Stimulated activated naive B cell treated with anti-CD40 and anti-IgM and Interleukin-4, amounts not matched to agents 10 μg/mL and 1 μg/mL and 100 μg/mL, for 72 hours (primary cell): ENCODE results near the gene RSRC1.
"Not testable (repeated sequence)": the region's sequence is repeated elsewhere in the genome, so short reads cannot be mapped to it uniquely, and the experiment has no call there.

Experiments
- ATAC-seq, 2 donors: fragments of 150-1000 bp; cut with Tn5 transposase; replicated peaks; 2 replicates each; pipeline ENCODE4 v1.10.0; 2021; ENCODE audit warnings: moderate library complexity in 1 of 2
- DNase-seq: peaks from one replicate; pipeline ENCODE4 v3.0.0; 2021
- H3K27ac Mint-ChIP-seq: one replicate; pipeline ENCODE4 v1.8.0; 2022; ENCODE audit warnings: mild to moderate bottlenecking, mixed read lengths
- H3K27me3 Mint-ChIP-seq, 2 donors: one replicate each; pipeline ENCODE4 v1.8.0; 2022; ENCODE audit warnings: mixed read lengths in 2 of 2
- H3K36me3 Mint-ChIP-seq, 2 donors: one replicate each; pipeline ENCODE4 v1.8.0; 2022; ENCODE audit warnings: mixed read lengths in 2 of 2, mild to moderate bottlenecking in 1 of 2
- H3K4me1 Mint-ChIP-seq, 2 donors: one replicate each; pipeline ENCODE4 v1.8.0; 2022; ENCODE audit warnings: mixed read lengths in 2 of 2, mild to moderate bottlenecking in 1 of 2
- H3K4me3 Mint-ChIP-seq, 2 donors: one replicate each; pipeline ENCODE4 v1.8.0; 2022; ENCODE audit warnings: mild to moderate bottlenecking in 2 of 2, mixed read lengths in 2 of 2, moderate library complexity in 1 of 2
- H3K9me3 Mint-ChIP-seq, 2 donors: one replicate each; pipeline ENCODE4 v1.8.0; 2022; ENCODE audit warnings: mixed read lengths in 2 of 2, mild to moderate bottlenecking in 1 of 2

The RSRC1 gene

GRCh38 chr3:158109804-158110657 is at the start of gene RSRC1:
RSRC1 (plus strand) TSS chr3:158110089; CDS start chr3:158122105, 12,016 bp downstream.
- Mint-ChIP-seq H3K27me3 (peaks cover 24 to 25% of the 10 kb centered on the region in 2 donors), H3K9me3 (peaks cover 4 to 8% of the 10 kb centered on the region in 2 donors), H3K4me1 (peaks cover 35 to 56% of the 10 kb centered on the region in 2 donors), H3K27ac (peak within 1 kb of the TSS; percentile 94), H3K4me3 (peak within 1 kb of the TSS; percentile 94 to 96), H3K36me3 (peaks cover 15 to 28% of the 10 kb centered on the region in 2 donors)
- peak; percentile 77 for DNase-seq
- ATAC-seq: peak; percentile 91 to 92

- not testable (repeated sequence) for H3K9me3 Mint-ChIP-seq, H3K4me3 Mint-ChIP-seq, ATAC-seq, H3K4me1 Mint-ChIP-seq, DNase-seq, H3K36me3 Mint-ChIP-seq, H3K27ac Mint-ChIP-seq
- peaks cover 15 to 30% of the 10 kb centered on the region in 2 donors for H3K27me3 Mint-ChIP-seq
Observed at GRCh38 chr3:158065574-158065973, 44.3 kb upstream of the RSRC1 start.

DNA sequence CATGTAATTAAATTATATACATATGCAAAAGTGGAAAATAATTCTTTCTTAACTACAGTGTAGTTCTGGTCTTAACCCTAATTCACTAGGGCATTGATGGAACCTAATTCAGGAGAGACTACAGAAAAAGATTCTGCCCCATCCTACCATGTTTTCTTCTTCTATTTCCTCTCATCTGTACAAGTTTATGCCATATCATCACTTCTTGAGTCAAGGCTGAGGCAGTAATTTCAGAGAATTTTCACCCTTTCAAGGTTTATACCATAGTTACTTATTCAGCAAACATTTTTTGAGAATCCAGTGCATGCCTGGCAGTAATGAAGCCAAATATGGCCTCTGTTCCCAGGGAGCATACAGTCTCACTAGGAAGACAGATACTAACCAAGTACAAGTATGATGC is 37.1 kb upstream of the RSRC1 start:
- Mint-ChIP-seq H3K9me3 (no peaks in the 10 kb centered on the region), H3K27me3 (peaks cover 0 to 20% of the 10 kb centered on the region in 2 donors), H3K36me3 (no peaks in the 10 kb centered on the region), H3K27ac (no peak overlapping the region), H3K4me1 (no peaks in the 10 kb centered on the region), H3K4me3 (no peak overlapping the region)
- DNase-seq: no peak
- no peak for ATAC-seq

DNA sequence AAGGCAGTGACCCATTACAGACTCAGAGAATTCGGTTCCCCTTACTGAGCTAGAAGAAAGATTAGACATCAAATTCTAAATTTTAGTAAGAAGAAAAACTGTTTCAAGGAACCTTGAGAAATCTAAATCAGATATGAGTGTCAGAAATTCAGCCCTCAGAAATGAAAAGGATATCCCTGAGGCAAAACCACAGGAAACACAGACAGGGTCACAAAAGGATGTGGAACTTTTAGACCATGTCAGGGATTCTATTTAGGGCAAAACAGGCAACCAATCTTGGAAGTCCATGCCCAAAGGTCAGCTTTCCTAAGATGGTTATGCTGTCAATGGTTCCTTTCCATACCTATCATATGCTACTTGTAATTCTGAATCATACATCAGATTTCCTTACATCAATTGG is 35.3 kb upstream of the RSRC1 start:
- H3K4me3 Mint-ChIP-seq: no peak overlapping the region
- H3K9me3 Mint-ChIP-seq: no peaks in the 10 kb centered on the region
- no peaks in the 10 kb centered on the region for H3K4me1 Mint-ChIP-seq
- ATAC-seq (no peak), DNase-seq (no peak)
- H3K36me3 Mint-ChIP-seq: no peaks in the 10 kb centered on the region
- no peak overlapping the region for H3K27ac Mint-ChIP-seq
- peaks cover 0 to 20% of the 10 kb centered on the region in 2 donors for H3K27me3 Mint-ChIP-seq

DNA sequence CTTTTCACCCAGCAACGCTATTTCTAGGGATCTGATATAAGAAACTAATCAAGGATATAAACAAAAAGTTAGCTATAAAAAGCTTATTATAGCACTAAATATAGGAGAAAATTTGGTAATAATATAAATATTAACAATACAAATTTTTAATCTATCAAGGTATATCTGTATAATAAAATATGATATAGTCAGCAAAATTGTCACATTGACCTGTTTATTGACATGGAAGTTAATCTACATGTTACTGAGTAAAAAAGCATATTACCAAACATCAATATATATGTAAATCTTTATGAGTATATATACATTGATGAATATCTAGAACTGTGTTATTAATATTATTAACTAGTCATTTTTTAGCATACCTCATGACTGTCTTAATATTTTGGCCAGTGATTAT is 30.3 kb upstream of the RSRC1 start:
- no peaks in the 10 kb centered on the region for H3K36me3 Mint-ChIP-seq
- H3K9me3 Mint-ChIP-seq: no peaks in the 10 kb centered on the region
- no peak for ATAC-seq
- H3K4me3 Mint-ChIP-seq: no peak overlapping the region
- no peak for DNase-seq
- no peaks in the 10 kb centered on the region for H3K4me1 Mint-ChIP-seq
- H3K27me3 Mint-ChIP-seq: peaks cover 3 to 6% of the 10 kb centered on the region in 2 donors
- no peak overlapping the region for H3K27ac Mint-ChIP-seq

- ATAC-seq: no peak
- Mint-ChIP-seq H3K36me3 (no peaks in the 10 kb centered on the region), H3K4me3 (no peak overlapping the region), H3K4me1 (no peaks in the 10 kb centered on the region), H3K27me3 (peaks cover 28 to 32% of the 10 kb centered on the region in 2 donors), H3K9me3 (no peaks in the 10 kb centered on the region), H3K27ac (no peak overlapping the region)
- no peak for DNase-seq
Observed at GRCh38 chr3:158084651-158085050, 25.2 kb upstream of the RSRC1 start.

DNA sequence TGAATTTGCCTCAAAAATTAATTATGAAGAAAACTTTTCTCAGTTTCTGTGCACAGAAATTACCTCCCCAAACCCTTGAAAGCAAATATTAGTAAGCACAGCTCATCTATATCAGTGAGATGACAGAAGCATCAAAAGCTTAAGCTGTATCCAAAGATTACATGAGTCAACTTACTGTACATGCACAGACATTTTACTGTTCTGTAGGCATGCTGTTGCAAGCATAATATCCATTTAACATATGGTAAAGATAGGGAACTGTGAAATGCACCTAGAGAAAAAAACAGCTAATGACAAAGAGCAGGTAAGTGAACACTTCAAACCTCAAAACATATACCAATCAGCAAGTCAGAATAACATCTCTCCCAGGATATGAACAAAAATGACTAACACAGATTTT is 24.5 kb upstream of the RSRC1 start:
- Mint-ChIP-seq H3K27me3 (peaks cover 32 to 39% of the 10 kb centered on the region in 2 donors), H3K36me3 (no peaks in the 10 kb centered on the region), H3K9me3 (no peaks in the 10 kb centered on the region), H3K4me1 (no peaks in the 10 kb centered on the region), H3K4me3 (no peak overlapping the region), H3K27ac (no peak overlapping the region)
- no peak for DNase-seq
- ATAC-seq: no peak

DNA sequence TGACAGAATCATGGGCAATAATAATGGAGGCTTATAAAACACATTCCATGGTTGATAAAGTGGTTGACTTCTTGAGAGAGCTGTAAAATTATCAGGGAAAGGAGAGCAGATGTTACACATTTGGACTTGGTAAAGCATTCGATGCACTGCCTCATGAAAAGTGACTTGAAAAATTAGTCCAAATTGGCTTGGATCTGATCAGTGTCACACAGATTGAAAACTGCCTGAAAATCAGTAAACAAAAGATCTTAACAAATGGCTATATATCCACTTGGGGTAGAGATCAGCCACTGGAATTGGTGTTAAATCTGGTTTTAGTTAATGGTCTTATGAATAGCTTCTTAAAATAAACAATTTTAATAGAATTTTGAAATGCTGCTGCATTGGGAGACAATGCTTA is 24.0 kb upstream of the RSRC1 start:
- Mint-ChIP-seq H3K9me3 (no peaks in the 10 kb centered on the region), H3K4me1 (no peaks in the 10 kb centered on the region), H3K27me3 (peaks cover 34 to 45% of the 10 kb centered on the region in 2 donors), H3K27ac (no peak overlapping the region), H3K36me3 (no peaks in the 10 kb centered on the region), H3K4me3 (no peak overlapping the region)
- DNase-seq: no peak
- ATAC-seq: no peak

DNA sequence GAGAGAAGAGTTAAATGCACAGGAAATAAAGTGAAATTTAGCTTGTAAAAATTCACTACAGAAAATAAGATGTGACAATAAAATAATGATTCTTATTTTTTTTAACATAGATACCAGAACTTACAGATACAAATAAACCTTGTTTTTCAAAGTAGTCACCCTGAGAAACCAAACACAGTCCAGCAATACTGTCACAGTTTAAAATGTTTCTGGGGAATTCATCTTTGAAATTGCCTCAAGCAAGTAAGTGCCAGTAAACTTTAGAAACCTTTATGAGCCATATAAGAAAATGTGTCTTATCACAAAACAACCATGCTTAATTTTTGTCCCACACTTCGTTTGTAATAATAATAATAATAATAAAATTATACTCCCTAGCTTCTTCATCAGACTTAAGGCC is 23.5 kb upstream of the RSRC1 start:
- no peak for DNase-seq
- Mint-ChIP-seq H3K36me3 (no peaks in the 10 kb centered on the region), H3K4me3 (no peak overlapping the region), H3K27ac (no peak overlapping the region), H3K9me3 (no peaks in the 10 kb centered on the region), H3K4me1 (no peaks in the 10 kb centered on the region), H3K27me3 (peaks cover 34 to 45% of the 10 kb centered on the region in 2 donors)
- no peak for ATAC-seq

DNA sequence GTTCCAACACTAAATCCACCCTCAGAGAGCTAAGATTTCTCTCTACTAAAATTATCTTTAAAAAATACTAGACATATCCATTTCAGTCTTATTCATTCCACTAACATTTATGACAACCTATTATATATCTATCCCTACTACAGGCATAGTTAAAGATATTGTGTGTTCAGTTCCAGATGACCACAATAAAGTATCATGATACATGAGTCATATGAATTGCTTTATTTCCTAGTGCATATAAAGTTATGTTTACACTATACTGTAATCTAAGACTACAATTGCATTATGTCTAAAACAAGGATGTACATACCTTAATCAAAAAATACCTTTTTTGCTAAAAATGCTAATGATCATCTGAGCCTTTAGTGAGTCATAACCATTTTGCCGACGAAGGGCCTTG is 23.1 kb upstream of the RSRC1 start:
- no peaks in the 10 kb centered on the region for H3K4me1 Mint-ChIP-seq
- peaks cover 38 to 49% of the 10 kb centered on the region in 2 donors for H3K27me3 Mint-ChIP-seq
- DNase-seq (no peak), ATAC-seq (no peak)
- no peak overlapping the region for H3K4me3 Mint-ChIP-seq
- H3K27ac Mint-ChIP-seq: no peak overlapping the region
- H3K36me3 Mint-ChIP-seq: no peaks in the 10 kb centered on the region
- H3K9me3 Mint-ChIP-seq: no peaks in the 10 kb centered on the region

DNA sequence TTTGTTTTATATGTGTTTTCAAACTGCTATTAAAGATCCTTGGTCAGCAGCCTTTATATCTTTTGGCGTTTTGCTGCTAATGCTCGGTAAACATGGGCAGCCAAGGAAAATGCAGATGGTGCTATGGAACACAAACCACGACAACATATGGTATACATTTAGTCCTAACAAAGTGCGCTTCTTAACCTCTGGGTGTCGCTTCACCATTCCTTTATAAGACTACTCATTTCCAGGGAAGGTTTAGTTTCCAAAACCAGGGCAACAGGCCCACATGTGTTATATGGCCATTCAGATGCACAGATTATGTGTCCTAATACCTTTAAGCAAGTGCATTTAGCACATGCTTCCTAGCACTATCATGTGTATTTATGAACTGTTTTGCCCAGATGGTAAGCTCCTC is 18.4 kb upstream of the RSRC1 start:
- no peak for DNase-seq
- Mint-ChIP-seq H3K27ac (no peak overlapping the region), H3K4me3 (no peak overlapping the region), H3K27me3 (peaks cover 47 to 74% of the 10 kb centered on the region in 2 donors), H3K36me3 (no peaks in the 10 kb centered on the region), H3K4me1 (peaks cover 7 to 17% of the 10 kb centered on the region in 2 donors), H3K9me3 (no peaks in the 10 kb centered on the region)
- no peak for ATAC-seq

GRCh38 chr3:158093526-158093925 is 16.4 kb upstream of the RSRC1 start:
- ATAC-seq (no peak), DNase-seq (no peak)
- peaks cover 41 to 66% of the 10 kb centered on the region in 2 donors for H3K27me3 Mint-ChIP-seq
- H3K27ac Mint-ChIP-seq: no peak overlapping the region
- no peak overlapping the region for H3K4me3 Mint-ChIP-seq
- peaks cover 15 to 33% of the 10 kb centered on the region in 2 donors for H3K4me1 Mint-ChIP-seq
- H3K36me3 Mint-ChIP-seq: no peaks in the 10 kb centered on the region
- H3K9me3 Mint-ChIP-seq: no peaks in the 10 kb centered on the region

GRCh38 chr3:158094235-158095110 is 15.4 kb upstream of the RSRC1 start:
- Mint-ChIP-seq H3K27me3 (peaks cover 36 to 67% of the 10 kb centered on the region in 2 donors), H3K27ac (peak overlapping the region; percentile 70), H3K4me1 (peaks cover 15 to 33% of the 10 kb centered on the region in 2 donors), H3K4me3 (peak overlapping the region; percentile 48 to 61), H3K36me3 (no peaks in the 10 kb centered on the region), H3K9me3 (no peaks in the 10 kb centered on the region)
- ATAC-seq (peak in 1 of 2 donors; percentile 38), DNase-seq (no peak)

DNA sequence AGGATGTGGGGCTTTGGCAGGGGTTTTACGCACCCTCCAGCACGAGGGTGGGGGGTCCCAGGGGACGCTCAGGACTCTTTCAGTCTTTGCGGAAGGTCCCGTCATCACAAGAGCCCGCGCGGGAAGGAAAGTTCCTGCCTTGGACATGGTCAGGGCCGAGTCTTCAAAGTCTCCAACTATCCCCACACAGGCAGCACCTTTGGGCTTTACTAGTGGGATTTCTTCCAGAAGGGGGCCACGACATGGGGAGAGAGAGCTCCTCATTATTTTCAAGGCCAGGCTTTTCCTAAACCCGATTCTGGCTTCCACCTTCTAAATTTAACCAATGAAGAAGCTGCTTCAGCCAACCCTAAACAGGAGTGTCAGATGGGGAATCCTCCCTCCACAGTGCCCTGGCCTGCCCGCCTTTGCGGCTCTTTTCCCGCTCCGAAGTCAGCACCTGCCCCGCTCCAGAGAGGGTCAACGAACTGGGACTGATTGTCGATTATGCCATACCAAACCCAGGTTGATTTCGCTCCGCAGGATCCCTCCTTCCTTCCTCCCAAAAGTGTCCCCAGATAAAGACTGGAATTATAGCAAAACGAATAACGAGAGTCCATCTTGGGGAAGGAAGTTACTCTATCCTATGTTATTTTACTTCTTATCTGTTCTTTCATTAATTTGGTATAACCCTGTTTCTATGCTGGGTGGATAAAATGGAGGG is 14.6 kb upstream of the RSRC1 start:
- Mint-ChIP-seq H3K36me3 (no peaks in the 10 kb centered on the region), H3K27me3 (peaks cover 35 to 67% of the 10 kb centered on the region in 2 donors), H3K4me1 (peaks cover 15 to 33% of the 10 kb centered on the region in 2 donors), H3K4me3 (peak overlapping the region; percentile 56 to 61), H3K9me3 (no peaks in the 10 kb centered on the region), H3K27ac (peak overlapping the region; percentile 77)
- no peak for ATAC-seq
- no peak for DNase-seq
